A549 (cell line): ENCODE measurements around the gene TRAPPC6A.

ENCODE experiments used
- CBX8 ChIP-seq: fragments of 200-600 bp; sonication (generic); IDR thresholded peaks from 2 replicates; pipeline ENCODE4 v1.6.1; 2016
- CTCF ChIP-seq: fragments of >200 bp; sonication (Bioruptor Twin); formaldehyde crosslinking; IDR thresholded peaks from 3 replicates; pipeline ENCODE4 v1.5.1; 2016
- EP300 ChIP-seq, 2 experiments: fragments of >200 bp; sonication (Bioruptor Twin); formaldehyde crosslinking; IDR thresholded peaks; 2 replicates in 1 of 2; 3 replicates in 1 of 2; pipeline ENCODE4 v1.6.1; 2016 to 2017
- JUN ChIP-seq, 2 experiments: fragments of >200 bp; sonication (Bioruptor Twin); formaldehyde crosslinking; IDR thresholded peaks; 2 replicates in 1 of 2; 3 replicates in 1 of 2; pipeline ENCODE4 v1.6.1; 2016 to 2017
- MAFK ChIP-seq: fragments of 450-650 bp; IDR thresholded peaks from 2 replicates; pipeline ENCODE4 v1.6.1; 2014; ENCODE audit not compliant: partially characterized antibody
- POLR2A ChIP-seq: IDR thresholded peaks from 2 replicates; pipeline ENCODE4 v1.6.1; 2012; ENCODE audit warnings: mild to moderate bottlenecking, low read length
- SMC3 ChIP-seq: fragments of >200 bp; sonication (Bioruptor Twin); formaldehyde crosslinking; IDR thresholded peaks from 3 replicates; pipeline ENCODE4 v1.6.1; 2018; ENCODE audit warnings: inconsistent platforms
- SREBF2 ChIP-seq: fragments of 450-650 bp; IDR thresholded peaks from 2 replicates; pipeline ENCODE4 v1.6.1; 2014; ENCODE audit warnings: mild to moderate bottlenecking, moderate library complexity
- ZFP36 ChIP-seq: fragments of 450-650 bp; IDR thresholded peaks from 2 replicates; pipeline ENCODE4 v1.6.1; 2014; ENCODE audit warnings: borderline replicate concordance; ENCODE audit not compliant: partially characterized antibody

- no peak for TF ChIP-seq ZFP36
- no peak for TF ChIP-seq SREBF2
- TF ChIP-seq CTCF, result no peak
- TF ChIP-seq CBX8, result no peak
- no peak for TF ChIP-seq JUN (IDR thresholded peaks at IDR 0.05)
- TF ChIP-seq EP300 (IDR thresholded peaks at IDR 0.05), result no peak
- TF ChIP-seq POLR2A, result no peak
- no peak for TF ChIP-seq MAFK
- TF ChIP-seq SMC3, result no peak
Observed at GRCh38 chr19:45151821-45152503, 26.1 kb downstream of the TRAPPC6A start.
